WI38 (cell line): ENCODE results near the gene A1BG.
"Not testable (repeated sequence)": the region's sequence is repeated elsewhere in the genome, so short reads cannot be mapped to it uniquely, and the experiment has no call there.

Experiments used
- H3K4me3 ChIP-seq: 2 replicates; pipeline ENCODE4 v1.5.1; 2011; ENCODE audit warnings: low read depth, mild to moderate bottlenecking, control low read depth, low read length
- CTCF ChIP-seq: IDR thresholded peaks from 2 replicates; pipeline ENCODE4 v1.5.1; 2012; ENCODE audit warnings: low read depth, mild to moderate bottlenecking, control low read depth, low read length

A1BG gene

GRCh38 chr19:58310685-58311084 is 42.6 kb downstream of the A1BG start:
- not testable (repeated sequence) for H3K4me3 ChIP-seq
- TF ChIP-seq CTCF, result 0 out of 2 replicates have a peak, but pooled peaks have one; percentile 14

GRCh38 chr19:58307736-58308135 is 45.6 kb downstream of the A1BG start:
- TF ChIP-seq CTCF, result no peak
- no peak overlapping the region for H3K4me3 ChIP-seq

- no peak for TF ChIP-seq CTCF
- H3K4me3 ChIP-seq, result peak overlapping the region; percentile 86
These were observed 47.4 kb downstream of the A1BG start for GRCh38 chr19:58305932-58306323.

DNA sequence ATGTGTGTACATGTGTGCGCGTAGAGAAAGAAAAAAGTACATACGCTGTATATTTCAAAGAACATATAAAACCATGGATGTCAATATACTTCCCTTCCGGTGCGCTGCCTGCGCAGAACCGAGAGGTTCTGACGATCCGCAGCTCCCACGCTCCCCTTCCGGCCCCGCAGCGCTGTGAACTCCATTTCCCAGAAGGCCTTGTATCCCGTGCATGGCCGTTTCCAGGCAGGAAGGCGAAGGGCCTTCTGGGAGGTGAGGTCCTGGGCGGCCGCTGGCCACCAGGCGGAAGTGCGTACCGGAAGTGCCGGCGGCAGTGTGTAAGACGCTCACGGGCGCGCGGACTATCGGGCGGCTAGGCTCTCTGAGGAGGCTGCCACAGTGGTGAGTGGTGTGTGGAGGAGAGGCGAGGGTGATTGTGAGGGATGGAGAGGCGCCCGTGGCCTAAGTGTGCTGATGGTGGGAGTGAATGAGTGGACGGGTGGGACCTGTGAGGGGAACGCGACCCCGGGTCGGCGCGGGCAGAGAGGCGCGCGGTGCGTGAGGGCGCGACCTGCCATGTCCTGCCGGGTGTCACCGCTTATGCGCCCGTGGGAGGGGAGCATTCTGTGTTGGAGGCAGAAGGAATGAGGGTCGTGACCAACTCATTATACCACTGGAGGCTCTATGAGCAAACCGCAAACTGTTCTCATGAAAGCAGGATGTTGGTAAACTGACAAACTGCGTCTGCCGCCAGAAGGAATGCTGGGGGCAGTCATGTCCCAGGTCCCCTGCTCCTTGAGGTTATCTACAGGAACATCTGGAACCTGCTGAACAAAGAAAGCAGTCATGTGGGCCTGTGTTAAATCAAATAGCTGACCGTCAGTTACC is 48.0 kb downstream of the A1BG start, which contains the start of gene ERVK3-1:
ERVK3-1 (plus strand) TSS at position 313 of the 867 bp plus-strand sequence. CDS start 6,792 bp downstream, outside the sequence.
- no peak for TF ChIP-seq CTCF
- H3K4me3 ChIP-seq, result peak within 1 kb of the TSS; percentile 86

GRCh38 chr19:58304748-58305064 is 48.6 kb downstream of the A1BG start:
- no peak for TF ChIP-seq CTCF
- H3K4me3 ChIP-seq, result peak overlapping the region; percentile 86

GRCh38 chr19:58304255-58304654 is 49.0 kb downstream of the A1BG start:
- H3K4me3 ChIP-seq, result no peak overlapping the region
- no peak for TF ChIP-seq CTCF

- TF ChIP-seq CTCF, result no peak
- no peak overlapping the region for H3K4me3 ChIP-seq
These were observed 52.7 kb downstream of the A1BG start for GRCh38 chr19:58300620-58301019.
